Karpas-422 (cell line): ENCODE results near the gene ISLR2. TPM values are rescaled to one million over a fixed set of nuclear protein-coding genes. Genes with fewer than 3 reads are reported as not detected.

Source experiments
- DNase-seq: peaks from one replicate; pipeline ENCODE4 v3.0.0-alpha.2; 2015
- H2AFZ ChIP-seq: fragments of 200-600 bp; sonication (generic); 2 replicates; pipeline ENCODE4 v1.6.1; 2014; ENCODE audit warnings: antibody characterized with exemption, low read length, mixed read lengths
- H3K27ac ChIP-seq: fragments of 200-600 bp; sonication (generic); 2 replicates; pipeline ENCODE4 v1.5.1; 2014; ENCODE audit warnings: mild to moderate bottlenecking, low read length, moderate library complexity
- H3K27me3 ChIP-seq: fragments of 200-600 bp; sonication (generic); 2 replicates; pipeline ENCODE4 v1.6.1; 2014; ENCODE audit warnings: low read length, mixed read lengths
- H3K36me3 ChIP-seq: fragments of 200-600 bp; sonication (generic); 2 replicates; pipeline ENCODE4 v1.6.1; 2014; ENCODE audit warnings: low read length, mixed read lengths; ENCODE audit not compliant: insufficient read depth
- H3K4me1 ChIP-seq: fragments of 200-600 bp; sonication (generic); 2 replicates; pipeline ENCODE4 v1.6.1; 2014; ENCODE audit warnings: mild to moderate bottlenecking, low read length, mixed read lengths
- H3K4me2 ChIP-seq: fragments of 200-600 bp; sonication (generic); 2 replicates; pipeline ENCODE4 v1.6.1; 2014; ENCODE audit warnings: low read length, low read depth, mild to moderate bottlenecking; ENCODE audit not compliant: poor library complexity, severe bottlenecking
- H3K4me3 ChIP-seq: fragments of 200-600 bp; sonication (generic); 2 replicates; pipeline ENCODE4 v1.5.1; 2014; ENCODE audit warnings: mild to moderate bottlenecking, antibody characterized with exemption, low read length, mixed read lengths
- H3K79me2 ChIP-seq: fragments of 200-600 bp; sonication (generic); 2 replicates; pipeline ENCODE4 v1.6.1; 2014; ENCODE audit warnings: mild to moderate bottlenecking, low read length, mixed read lengths
- H3K9ac ChIP-seq: fragments of 200-600 bp; sonication (generic); 2 replicates; pipeline ENCODE4 v1.6.0; 2014; ENCODE audit warnings: low read length
- H3K9me2 ChIP-seq: fragments of 200-600 bp; sonication (generic), shearing (Covaris generic); replicated peaks from 2 replicates; pipeline ENCODE4 v1.6.0; 2014; ENCODE audit warnings: mild to moderate bottlenecking, low read length, moderate library complexity; ENCODE audit not compliant: insufficient read depth
- H3K9me3 ChIP-seq: fragments of 300-700, 200-600 bp; sonication (generic); 2 replicates; pipeline ENCODE4 v1.6.1; 2014; ENCODE audit warnings: low read length, mixed read lengths
- H4K20me1 ChIP-seq: fragments of 200-600 bp; sonication (generic); 2 replicates; pipeline ENCODE4 v1.6.1; 2014; ENCODE audit warnings: mild to moderate bottlenecking, antibody characterized with exemption, low read length, low read depth; ENCODE audit not compliant: insufficient read depth
- total RNA-seq: library from RNA; depleted of rRNA; stranded (reverse); fragments of >200 nt; shearing (Covaris generic); gene quantifications from 2 replicates; pipeline ENCODE4 v1.2.3, GENCODE V29; 2014; ENCODE audit warnings: low replicate concordance

The ISLR2 gene
- total RNA-seq, 1 experiment from 2014 or later: not detected

DNA sequence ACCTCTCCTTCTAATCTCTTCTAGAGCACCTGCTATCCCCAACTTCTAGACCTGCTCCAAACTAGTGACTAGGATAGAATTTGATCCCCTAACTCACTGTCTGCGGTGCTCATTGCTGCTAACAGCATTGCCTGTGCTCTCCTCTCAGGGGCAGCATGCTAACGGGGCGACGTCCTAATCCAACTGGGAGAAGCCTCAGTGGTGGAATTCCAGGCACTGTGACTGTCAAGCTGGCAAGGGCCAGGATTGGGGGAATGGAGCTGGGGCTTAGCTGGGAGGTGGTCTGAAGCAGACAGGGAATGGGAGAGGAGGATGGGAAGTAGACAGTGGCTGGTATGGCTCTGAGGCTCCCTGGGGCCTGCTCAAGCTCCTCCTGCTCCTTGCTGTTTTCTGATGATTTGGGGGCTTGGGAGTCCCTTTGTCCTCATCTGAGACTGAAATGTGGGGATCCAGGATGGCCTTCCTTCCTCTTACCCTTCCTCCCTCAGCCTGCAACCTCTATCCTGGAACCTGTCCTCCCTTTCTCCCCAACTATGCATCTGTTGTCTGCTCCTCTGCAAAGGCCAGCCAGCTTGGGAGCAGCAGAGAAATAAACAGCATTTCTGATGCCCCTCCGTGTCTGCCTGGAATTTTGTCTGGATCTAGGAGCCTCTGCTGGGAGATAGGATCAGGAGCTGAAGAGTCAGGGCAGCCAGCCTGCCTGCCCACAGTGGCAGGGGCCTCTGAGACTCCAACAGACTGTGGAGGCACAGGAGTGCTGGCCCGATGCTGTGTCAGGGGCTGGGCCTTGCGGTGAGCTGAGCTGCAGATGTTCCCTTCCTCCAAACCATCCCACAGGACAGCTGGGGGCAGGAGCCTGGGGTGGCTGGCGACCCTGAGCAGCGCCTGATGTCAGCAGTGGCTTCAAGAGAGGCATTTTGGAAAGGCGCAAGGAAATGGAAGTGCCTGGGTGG lies 46.2 kb downstream of the ISLR2 start:
- Histone ChIP-seq H3K4me1 (no peaks in the 10 kb centered on the region), H3K9ac (no peak overlapping the region), H2AFZ (no peak overlapping the region), H3K9me2 (no peaks in the 10 kb centered on the region), H3K27me3 (no peaks in the 10 kb centered on the region), H3K27ac (no peak overlapping the region), H3K4me2 (no peak overlapping the region), H3K9me3 (no peaks in the 10 kb centered on the region), H3K79me2 (no peaks in the 10 kb centered on the region), H4K20me1 (no peaks in the 10 kb centered on the region), H3K4me3 (no peak overlapping the region), H3K36me3 (no peaks in the 10 kb centered on the region)
- no peak for DNase-seq

DNA sequence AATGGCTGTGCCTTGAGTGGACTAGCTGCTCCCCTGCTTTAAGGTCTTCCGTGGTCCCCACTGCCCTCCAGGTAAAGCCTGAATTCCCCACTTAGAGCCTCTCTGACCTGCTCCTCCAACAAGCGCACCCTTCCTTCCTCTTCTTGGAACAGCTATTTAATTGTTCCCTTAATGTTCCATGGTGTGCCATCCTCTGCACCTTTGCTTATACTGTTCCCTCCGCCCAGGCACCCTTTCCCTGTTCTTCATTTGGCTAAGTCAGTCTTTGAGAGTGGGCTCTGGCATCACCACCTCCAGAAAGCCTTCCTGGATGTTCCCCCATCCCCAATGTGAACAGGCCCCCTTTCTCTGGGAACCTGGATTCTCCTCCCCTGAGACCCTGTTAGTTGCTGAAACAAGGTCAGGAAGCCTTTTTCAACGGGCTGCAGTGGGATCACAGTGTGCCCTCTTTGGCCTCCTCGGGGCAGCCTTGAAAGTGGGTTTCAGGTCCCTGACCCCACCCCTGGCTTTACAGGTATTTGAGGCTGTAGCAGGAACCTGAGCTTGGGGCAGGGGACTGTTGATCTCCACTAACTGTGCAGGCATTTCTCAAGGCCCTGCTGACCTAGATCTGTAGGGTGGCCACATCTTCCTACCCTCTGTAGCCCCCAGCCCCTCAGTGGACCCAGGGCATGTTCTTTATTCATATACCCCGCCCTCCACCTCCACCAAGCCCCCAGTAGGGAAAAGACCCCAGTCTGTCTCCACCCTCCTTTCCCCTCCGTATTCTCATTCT lies 48.1 kb downstream of the ISLR2 start:
- Histone ChIP-seq H3K9ac (no peak overlapping the region), H3K36me3 (no peaks in the 10 kb centered on the region), H3K9me2 (no peaks in the 10 kb centered on the region), H3K27ac (no peak overlapping the region), H3K9me3 (no peaks in the 10 kb centered on the region), H3K4me1 (no peaks in the 10 kb centered on the region), H3K79me2 (no peaks in the 10 kb centered on the region), H3K4me2 (no peak overlapping the region), H4K20me1 (no peaks in the 10 kb centered on the region), H3K4me3 (no peak overlapping the region), H2AFZ (no peak overlapping the region), H3K27me3 (no peaks in the 10 kb centered on the region)
- DNase-seq: no peak

DNA sequence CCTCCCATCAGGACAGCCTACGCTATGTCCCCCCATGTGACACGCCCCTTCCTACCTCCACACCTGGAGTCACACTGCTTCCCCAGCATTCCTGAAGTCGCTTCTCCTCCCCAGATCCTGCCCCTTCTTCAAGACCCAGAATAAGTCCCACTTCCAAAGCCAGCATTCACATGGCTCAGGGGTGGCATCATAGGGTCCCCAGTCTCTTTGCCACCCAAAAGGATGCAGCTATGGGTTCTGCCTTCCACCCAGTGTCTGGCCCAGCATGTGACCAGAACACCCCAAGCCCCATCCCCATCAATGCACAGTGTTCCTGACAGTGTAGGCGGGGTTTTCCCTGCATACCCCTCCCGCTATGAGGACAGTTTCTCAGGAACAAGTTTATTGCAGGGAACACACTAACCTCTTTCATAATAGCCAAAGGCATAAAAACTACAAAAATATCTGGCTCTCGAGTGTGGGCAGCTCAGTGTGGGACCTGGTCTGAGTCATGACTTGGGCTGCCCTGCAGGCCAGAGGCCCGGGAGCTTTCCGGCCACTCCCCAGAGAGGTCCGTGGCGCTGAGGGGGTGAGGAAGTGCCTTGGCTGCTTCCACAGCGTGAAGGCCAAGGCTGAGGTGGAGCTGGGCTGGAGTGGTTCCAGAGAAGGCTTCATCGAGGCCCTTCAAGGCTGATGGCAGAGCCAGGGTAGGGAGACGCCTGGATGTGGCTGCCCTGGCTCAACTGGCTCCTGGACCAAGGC lies 48.9 kb downstream of the ISLR2 start:
- Histone ChIP-seq H3K79me2 (no peaks in the 10 kb centered on the region), H3K4me1 (no peaks in the 10 kb centered on the region), H3K27ac (no peak overlapping the region), H3K9me3 (no peaks in the 10 kb centered on the region), H3K36me3 (no peaks in the 10 kb centered on the region), H3K27me3 (no peaks in the 10 kb centered on the region), H4K20me1 (no peaks in the 10 kb centered on the region), H3K4me3 (no peak overlapping the region), H3K4me2 (no peak overlapping the region), H3K9me2 (no peaks in the 10 kb centered on the region), H2AFZ (no peak overlapping the region), H3K9ac (no peak overlapping the region)
- DNase-seq: no peak

DNA sequence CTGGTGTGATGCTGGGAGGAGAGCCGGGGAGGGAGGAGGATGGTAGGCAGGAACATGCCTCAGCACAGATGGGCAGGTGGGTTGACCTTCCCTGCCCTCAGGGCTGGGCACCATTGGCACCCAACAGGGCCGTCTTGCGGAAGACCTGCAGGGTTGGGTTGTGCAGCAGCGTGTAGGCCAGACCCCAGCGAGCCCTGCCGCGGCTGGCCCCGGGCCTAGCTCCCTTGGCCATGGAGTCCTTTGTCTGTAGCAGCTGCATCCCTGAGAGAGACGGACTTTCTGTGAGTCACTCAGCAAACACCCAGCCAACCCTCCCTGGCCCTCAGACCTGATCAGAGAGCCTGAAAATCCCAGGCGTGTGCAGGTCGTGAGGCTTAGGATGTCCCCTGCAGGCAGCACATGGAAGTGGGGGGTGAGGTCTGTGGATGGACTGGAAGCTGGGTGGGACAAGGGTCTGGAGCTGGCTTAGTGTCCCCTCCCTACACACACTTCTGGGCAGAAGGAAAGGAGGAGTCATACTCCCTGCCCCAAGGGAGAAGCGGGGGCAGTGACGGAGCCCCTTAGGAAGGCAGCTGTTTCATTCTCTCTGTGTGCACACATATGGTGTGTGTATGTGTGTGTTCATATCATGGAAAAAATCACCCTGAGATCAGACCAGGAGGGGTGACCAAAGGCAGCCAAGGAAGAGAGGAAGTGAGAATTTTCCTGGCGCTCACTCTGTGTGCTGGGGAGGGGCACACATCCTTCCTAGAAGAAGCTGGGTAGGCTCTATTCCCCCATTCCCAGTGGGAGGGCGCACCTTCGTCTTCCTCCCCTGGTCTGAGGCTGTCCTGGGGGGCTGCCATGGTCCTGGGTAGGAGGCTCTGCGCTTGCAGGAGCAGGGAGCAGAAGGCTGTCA lies 49.8 kb downstream of the ISLR2 start:
- Histone ChIP-seq H3K27ac (no peak overlapping the region), H3K4me2 (no peak overlapping the region), H3K36me3 (no peaks in the 10 kb centered on the region), H2AFZ (no peak overlapping the region), H4K20me1 (no peaks in the 10 kb centered on the region), H3K79me2 (no peaks in the 10 kb centered on the region), H3K9me3 (no peaks in the 10 kb centered on the region), H3K9ac (no peak overlapping the region), H3K27me3 (no peaks in the 10 kb centered on the region), H3K4me1 (no peaks in the 10 kb centered on the region), H3K4me3 (no peak overlapping the region), H3K9me2 (no peaks in the 10 kb centered on the region)
- no peak for DNase-seq

DNA sequence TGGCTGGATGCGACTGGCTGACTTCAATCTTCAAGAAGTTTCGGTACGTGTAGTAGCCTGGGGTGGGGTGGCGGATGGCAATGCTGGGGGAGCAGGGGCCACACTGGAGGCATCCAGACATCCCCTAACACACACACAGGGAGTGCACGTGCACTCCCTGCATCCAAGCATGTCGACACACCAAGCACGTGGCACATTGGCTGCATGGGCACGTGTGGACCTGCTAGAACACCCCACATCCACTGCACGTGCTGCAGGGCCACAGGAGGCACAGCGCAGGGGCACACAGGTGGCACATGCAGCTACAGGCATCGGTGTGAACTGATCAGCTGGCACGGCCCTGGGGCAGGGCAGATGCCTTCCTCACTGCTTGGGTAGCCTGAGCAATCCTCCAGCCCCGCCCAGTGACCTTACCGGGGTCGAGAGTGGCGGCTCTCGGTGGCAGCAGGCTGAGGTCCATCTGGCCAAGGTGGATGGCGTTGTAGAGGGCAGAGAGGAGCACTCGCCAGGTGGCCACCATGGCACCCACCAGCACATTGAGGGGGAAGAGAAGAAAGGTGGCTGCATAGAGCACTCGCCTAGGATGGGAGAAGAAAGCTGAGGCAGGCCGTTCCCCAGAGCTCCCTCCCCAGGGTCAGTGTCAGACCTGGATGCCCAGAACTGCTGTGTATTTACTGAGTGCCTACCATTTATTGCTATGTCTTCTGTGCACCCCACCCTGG lies 50.7 kb downstream of the ISLR2 start:
- Histone ChIP-seq H3K9ac (no peak overlapping the region), H2AFZ (no peak overlapping the region), H3K27ac (no peak overlapping the region), H3K4me1 (no peaks in the 10 kb centered on the region), H3K79me2 (no peaks in the 10 kb centered on the region), H3K4me2 (no peak overlapping the region), H3K27me3 (no peaks in the 10 kb centered on the region), H3K9me3 (no peaks in the 10 kb centered on the region), H3K9me2 (no peaks in the 10 kb centered on the region), H3K36me3 (no peaks in the 10 kb centered on the region), H4K20me1 (no peaks in the 10 kb centered on the region), H3K4me3 (no peak overlapping the region)
- DNase-seq: no peak

DNA sequence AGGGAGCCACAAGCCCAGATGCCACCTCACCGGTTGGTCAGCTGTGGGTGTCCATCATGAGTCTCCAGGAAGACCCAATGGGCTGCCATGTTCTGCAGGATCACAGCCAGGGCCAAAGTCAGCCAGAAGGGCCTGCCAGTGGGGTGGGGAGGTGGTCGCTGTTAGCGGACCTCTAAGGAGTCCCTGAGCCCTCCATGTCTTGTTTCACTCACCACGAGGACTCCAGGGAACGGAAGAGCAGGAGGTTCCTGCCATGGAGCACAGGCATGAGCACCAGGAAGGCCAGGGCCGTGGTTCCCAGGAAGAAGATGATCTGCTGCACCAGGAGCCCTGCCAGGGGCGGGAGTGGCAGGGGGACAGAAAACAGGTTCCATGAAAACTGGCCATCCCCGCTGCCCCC lies 51.7 kb downstream of the ISLR2 start:
- no peaks in the 10 kb centered on the region for H3K36me3 ChIP-seq
- H3K27ac ChIP-seq: no peak overlapping the region
- no peak overlapping the region for H3K4me2 ChIP-seq
- H3K9me2 ChIP-seq: no peaks in the 10 kb centered on the region
- H3K79me2 ChIP-seq: no peaks in the 10 kb centered on the region
- H3K4me3 ChIP-seq: no peak overlapping the region
- H3K9me3 ChIP-seq: no peaks in the 10 kb centered on the region
- no peak overlapping the region for H2AFZ ChIP-seq
- DNase-seq: no peak
- H3K4me1 ChIP-seq: no peaks in the 10 kb centered on the region
- H3K9ac ChIP-seq: no peak overlapping the region
- H3K27me3 ChIP-seq: no peaks in the 10 kb centered on the region
- H4K20me1 ChIP-seq: no peaks in the 10 kb centered on the region

DNA sequence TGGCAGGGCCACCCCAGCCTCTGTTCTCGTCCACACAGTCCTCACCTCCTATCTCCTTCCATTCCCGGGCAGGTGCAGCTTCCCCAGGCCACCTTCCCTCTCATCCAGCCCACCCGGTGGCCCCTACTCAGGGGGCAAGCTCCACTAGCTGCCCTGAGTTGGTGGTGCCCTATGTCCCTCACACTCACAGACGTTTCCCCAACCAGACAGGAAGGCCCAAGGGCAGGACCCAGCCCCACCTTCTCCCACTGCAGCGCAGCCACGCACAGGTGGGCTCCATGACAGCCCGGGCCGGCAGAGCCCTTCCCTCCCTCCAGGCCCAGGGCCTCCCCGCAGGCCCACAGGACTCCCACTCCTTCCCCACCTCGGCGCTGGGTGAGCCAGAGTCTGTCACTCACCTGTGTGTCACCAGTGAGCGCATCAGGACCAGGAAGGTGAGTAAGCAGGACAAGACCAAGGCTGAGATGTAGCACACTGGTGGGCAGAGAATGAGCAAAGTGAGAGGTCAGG lies 54.3 kb downstream of the ISLR2 start:
- no peaks in the 10 kb centered on the region for H3K27me3 ChIP-seq
- no peak overlapping the region for H3K9ac ChIP-seq
- no peaks in the 10 kb centered on the region for H3K79me2 ChIP-seq
- H3K4me2 ChIP-seq: no peak overlapping the region
- H2AFZ ChIP-seq: no peak overlapping the region
- H3K4me3 ChIP-seq: no peak overlapping the region
- H3K9me2 ChIP-seq: no peaks in the 10 kb centered on the region
- no peaks in the 10 kb centered on the region for H3K9me3 ChIP-seq
- no peaks in the 10 kb centered on the region for H3K36me3 ChIP-seq
- H4K20me1 ChIP-seq: no peaks in the 10 kb centered on the region
- H3K4me1 ChIP-seq: no peaks in the 10 kb centered on the region
- DNase-seq: no peak
- no peak overlapping the region for H3K27ac ChIP-seq
